SK-N-SH treated with all-trans-retinoic acid at 6 μM for 48 hours (cell line): ENCODE results near the gene PKD1.

Experiments used
- ATAC-seq: fragments of 200-7000 bp; cut with Tn5 transposase; 3 replicates; pipeline ENCODE4 v1.9.1; 2020; ENCODE audit warnings: mild to moderate bottlenecking, moderate library complexity
- BACH2 ChIP-seq: fragments of 250-450 bp; sonication (Bioruptor Pico); IDR thresholded peaks from 2 replicates; pipeline ENCODE4 v1.9.0; 2021; ENCODE audit warnings: mild to moderate bottlenecking, borderline replicate concordance
- CREB5 ChIP-seq: fragments of 250-450 bp; sonication (Bioruptor Pico); IDR thresholded peaks from 2 replicates; pipeline ENCODE4 v1.5.1; 2020; ENCODE audit warnings: low read depth, mild to moderate bottlenecking, moderate library complexity
- OSR1 ChIP-seq: fragments of 250-450 bp; sonication (Bioruptor Pico); IDR thresholded peaks from 2 replicates; pipeline ENCODE4 v1.8.0; 2022; ENCODE audit warnings: moderate library complexity, mild to moderate bottlenecking, inconsistent platforms
- POU6F1 ChIP-seq: fragments of 250-450 bp; sonication (Bioruptor Pico); IDR thresholded peaks from 2 replicates; pipeline ENCODE4 v1.8.0; 2021; ENCODE audit warnings: low read depth, mild to moderate bottlenecking, moderate library complexity, borderline replicate concordance
- SNAI2 ChIP-seq: fragments of 250-450 bp; sonication (Bioruptor Pico); IDR thresholded peaks from 2 replicates; pipeline ENCODE4 v1.5.0; 2020; ENCODE audit warnings: mild to moderate bottlenecking, moderate library complexity
- TCF4 ChIP-seq: fragments of 250-450 bp; sonication (Bioruptor Pico); IDR thresholded peaks from 2 replicates; pipeline ENCODE4 v1.8.0; 2021; ENCODE audit warnings: mild to moderate bottlenecking, moderate library complexity, borderline replicate concordance
- TOX ChIP-seq: fragments of 250-450 bp; sonication (Bioruptor Pico); IDR thresholded peaks from 2 replicates; pipeline ENCODE4 v1.8.0; 2021; ENCODE audit warnings: mild to moderate bottlenecking, moderate library complexity, borderline replicate concordance
- TSHZ2 ChIP-seq: fragments of 250-450 bp; sonication (Bioruptor Pico); IDR thresholded peaks from 2 replicates; pipeline ENCODE4 v1.5.0; 2020; ENCODE audit warnings: mild to moderate bottlenecking, moderate library complexity
- ZC3H10 ChIP-seq: fragments of 250-450 bp; sonication (Bioruptor Pico); IDR thresholded peaks from 2 replicates; pipeline ENCODE4 v1.5.1; 2021; ENCODE audit warnings: mild to moderate bottlenecking, moderate library complexity
- ZFP3 ChIP-seq: fragments of 250-450 bp; sonication (Bioruptor Pico); IDR thresholded peaks from 2 replicates; pipeline ENCODE4 v1.5.0; 2020; ENCODE audit warnings: mild to moderate bottlenecking, moderate library complexity
- ZFP30 ChIP-seq: fragments of 450-650 bp; formaldehyde crosslinking; IDR thresholded peaks from 2 replicates; pipeline ENCODE4 v1.5.0; 2022; ENCODE audit warnings: mild to moderate bottlenecking, moderate library complexity
- ZNF565 ChIP-seq: fragments of 450-650 bp; formaldehyde crosslinking; conservative IDR thresholded peaks from 2 replicates; pipeline ENCODE4 v1.5.0; 2020; ENCODE audit warnings: low read depth, mild to moderate bottlenecking, moderate library complexity
- ZNF70 ChIP-seq: fragments of 450-650 bp; formaldehyde crosslinking; IDR thresholded peaks from 2 replicates; pipeline ENCODE4 v1.5.0; 2020; ENCODE audit warnings: mild to moderate bottlenecking, moderate library complexity
- ZNF8 ChIP-seq: fragments of 450-650 bp; formaldehyde crosslinking; IDR thresholded peaks from 2 replicates; pipeline ENCODE4 v1.5.0; 2020; ENCODE audit warnings: mild to moderate bottlenecking, moderate library complexity
- TF ChIP-seq, protein P1 (sequence below): fragments of 250-450 bp; sonication (Bioruptor Pico); IDR thresholded peaks from 2 replicates; pipeline ENCODE4 v1.8.0; 2020; ENCODE audit warnings: mild to moderate bottlenecking, moderate library complexity, borderline replicate concordance
- TF ChIP-seq, protein P2 (sequence below): fragments of 250-450 bp; sonication (Bioruptor Pico); IDR thresholded peaks from 2 replicates; pipeline ENCODE4 v1.5.1; 2021; ENCODE audit warnings: mild to moderate bottlenecking, moderate library complexity

PKD1 gene

DNA sequence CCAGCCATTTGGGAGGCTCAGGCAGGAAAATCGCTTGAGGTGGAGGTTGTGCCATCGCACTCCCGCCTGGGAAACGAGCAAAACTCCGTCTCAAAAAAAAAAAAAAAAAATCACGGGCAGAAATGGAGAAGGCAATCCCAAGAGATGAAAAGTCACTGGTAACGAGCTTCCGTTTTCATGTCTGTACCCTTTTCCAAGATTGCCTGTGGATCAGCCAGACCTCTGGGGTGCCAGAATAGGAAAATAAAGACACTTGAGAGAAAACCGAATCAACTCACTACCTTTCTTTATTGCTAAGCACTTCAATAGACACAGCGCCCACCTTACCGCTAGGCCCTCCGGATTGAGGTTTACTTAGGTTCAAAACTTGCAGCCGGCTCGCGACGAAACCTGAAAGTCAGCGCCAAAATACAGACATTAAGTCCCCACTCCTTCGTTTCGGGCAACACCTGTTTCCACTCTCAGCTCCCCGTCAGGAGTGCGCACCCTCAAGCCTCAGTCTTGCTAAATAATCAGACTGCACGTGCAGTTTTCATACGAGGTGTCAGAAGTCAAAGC, 18.9 kb upstream of the PKD1 start:
- no peak for ATAC-seq
- no peak for TF ChIP-seq ZNF8
- no peak for TF ChIP-seq ZC3H10 (CRISPR knock-in tag)

- no peak for ATAC-seq
- TF ChIP-seq ZNF70 (CRISPR knock-in tag), result 0 out of 2 replicates have a peak, but pooled peaks have one; percentile 2
- TF ChIP-seq TOX (CRISPR knock-in tag), result no peak
Measured at GRCh38 chr16:2152695-2153506, 17.2 kb upstream of the PKD1 start.

- TF ChIP-seq, protein P1, sequence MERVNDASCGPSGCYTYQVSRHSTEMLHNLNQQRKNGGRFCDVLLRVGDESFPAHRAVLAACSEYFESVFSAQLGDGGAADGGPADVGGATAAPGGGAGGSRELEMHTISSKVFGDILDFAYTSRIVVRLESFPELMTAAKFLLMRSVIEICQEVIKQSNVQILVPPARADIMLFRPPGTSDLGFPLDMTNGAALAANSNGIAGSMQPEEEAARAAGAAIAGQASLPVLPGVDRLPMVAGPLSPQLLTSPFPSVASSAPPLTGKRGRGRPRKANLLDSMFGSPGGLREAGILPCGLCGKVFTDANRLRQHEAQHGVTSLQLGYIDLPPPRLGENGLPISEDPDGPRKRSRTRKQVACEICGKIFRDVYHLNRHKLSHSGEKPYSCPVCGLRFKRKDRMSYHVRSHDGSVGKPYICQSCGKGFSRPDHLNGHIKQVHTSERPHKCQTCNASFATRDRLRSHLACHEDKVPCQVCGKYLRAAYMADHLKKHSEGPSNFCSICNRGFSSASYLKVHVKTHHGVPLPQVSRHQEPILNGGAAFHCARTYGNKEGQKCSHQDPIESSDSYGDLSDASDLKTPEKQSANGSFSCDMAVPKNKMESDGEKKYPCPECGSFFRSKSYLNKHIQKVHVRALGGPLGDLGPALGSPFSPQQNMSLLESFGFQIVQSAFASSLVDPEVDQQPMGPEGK (CRISPR knock-in tag), result no peak
- TF ChIP-seq ZC3H10 (CRISPR knock-in tag) (no peak), ZFP30 (no peak), ZFP3 (CRISPR knock-in tag) (no peak), ZNF70 (CRISPR knock-in tag) (no peak), TCF4 (CRISPR knock-in tag) (no peak), POU6F1 (CRISPR knock-in tag) (no peak), TSHZ2 (CRISPR knock-in tag) (no peak), BACH2 (CRISPR knock-in tag) (no peak), SNAI2 (no peak), TOX (CRISPR knock-in tag) (no peak), OSR1 (CRISPR knock-in tag) (no peak)
- TF ChIP-seq, protein P2, sequence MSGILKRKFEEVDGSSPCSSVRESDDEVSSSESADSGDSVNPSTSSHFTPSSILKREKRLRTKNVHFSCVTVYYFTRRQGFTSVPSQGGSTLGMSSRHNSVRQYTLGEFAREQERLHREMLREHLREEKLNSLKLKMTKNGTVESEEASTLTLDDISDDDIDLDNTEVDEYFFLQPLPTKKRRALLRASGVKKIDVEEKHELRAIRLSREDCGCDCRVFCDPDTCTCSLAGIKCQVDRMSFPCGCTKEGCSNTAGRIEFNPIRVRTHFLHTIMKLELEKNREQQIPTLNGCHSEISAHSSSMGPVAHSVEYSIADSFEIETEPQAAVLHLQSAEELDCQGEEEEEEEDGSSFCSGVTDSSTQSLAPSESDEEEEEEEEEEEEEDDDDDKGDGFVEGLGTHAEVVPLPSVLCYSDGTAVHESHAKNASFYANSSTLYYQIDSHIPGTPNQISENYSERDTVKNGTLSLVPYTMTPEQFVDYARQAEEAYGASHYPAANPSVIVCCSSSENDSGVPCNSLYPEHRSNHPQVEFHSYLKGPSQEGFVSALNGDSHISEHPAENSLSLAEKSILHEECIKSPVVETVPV, result no peak
- ATAC-seq, result no peak
Measured at GRCh38 chr16:2151188-2152091, 15.7 kb upstream of the PKD1 start.

GRCh38 chr16:2150418-2151187, 14.9 kb upstream of the PKD1 start:
- no peak for ATAC-seq
- TF ChIP-seq ZNF565 (CRISPR knock-in tag), result no peak
- no peak for TF ChIP-seq BACH2 (CRISPR knock-in tag)
- TF ChIP-seq TSHZ2 (CRISPR knock-in tag), result no peak
- TF ChIP-seq CREB5 (CRISPR knock-in tag), result no peak
- no peak for TF ChIP-seq ZFP3 (CRISPR knock-in tag)
- no peak for TF ChIP-seq POU6F1 (CRISPR knock-in tag)
- TF ChIP-seq, all 23 proteins: peak for 0
